ENCODE results near the gene SASH1. TPM values are rescaled to one million over a fixed set of nuclear protein-coding genes. Genes with fewer than 3 reads are reported as not detected.

Gene SASH1
- total and polyA plus RNA-seq, 2 of the 8 experiments (the other 6 are each of a cell fraction or from before 2014, with no cell fraction given) = 6.0 to 20.2 TPM

DNA sequence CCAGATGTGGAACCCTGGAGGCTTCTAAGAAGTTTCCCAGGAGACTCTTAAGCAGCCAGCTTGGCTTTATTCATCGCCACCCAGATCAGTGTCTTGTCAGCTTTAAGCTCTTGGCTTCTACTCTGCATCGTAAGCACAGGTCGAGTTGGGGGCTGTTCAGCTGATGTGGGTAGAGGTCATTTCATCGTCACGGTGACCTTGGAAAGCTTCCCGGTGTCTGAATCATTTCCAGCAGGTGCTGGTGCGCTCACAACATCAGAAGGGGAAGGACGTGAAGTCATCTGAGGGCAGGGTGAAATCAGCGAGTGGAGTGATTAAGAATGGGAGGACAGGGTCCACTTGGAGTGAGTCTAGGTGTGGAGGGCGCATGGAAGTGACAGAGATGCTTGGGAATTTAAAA is 112.6 kb downstream of the SASH1 start (continued):
- no peak for TF ChIP-seq CTCF (IDR thresholded peaks at IDR 0.05; ENCODE audit: control extremely low read depth in 1 of 3, insufficient read depth in 1 of 3, low read depth in 1 of 3, low read length in 3 of 3)
- no peak for TF ChIP-seq JUN (IDR thresholded peaks at IDR 0.05; ENCODE audit: low read depth, low read length)
- TF ChIP-seq RFX5 (IDR thresholded peaks at IDR 0.05; ENCODE audit: borderline replicate concordance, low read depth, low read length) = no peak
- TF ChIP-seq MAFK (IDR thresholded peaks at IDR 0.05; ENCODE audit: low read depth, low read length) = no peak

All from H1 (cell line).